ENCODE measurements around the gene SLF2.
A peak's percentile ranks its signal among the peaks of the same experiment; 100 is the strongest.

GRCh38 chr10:100879741-100880360, 32.9 kb upstream of the SLF2 start:
- TF ChIP-seq TAF1 (IDR thresholded peaks at IDR 0.05; ENCODE audit: low read depth) (no peak), CEBPB (IDR thresholded peaks at IDR 0.05) (no peak), ZBTB7A (IDR thresholded peaks at IDR 0.05; ENCODE audit: low read depth) (no peak), EGR1 (IDR thresholded peaks at IDR 0.05) (no peak), EP300 (IDR thresholded peaks at IDR 0.05; ENCODE audit: borderline replicate concordance) (no peak), CREB1 (IDR thresholded peaks at IDR 0.05; ENCODE audit: low read depth) (no peak), NFIC (IDR thresholded peaks at IDR 0.05) (no peak), YY1 (IDR thresholded peaks at IDR 0.05; ENCODE audit: low read depth) (no peak), RAD21 (IDR thresholded peaks at IDR 0.05; ENCODE audit: low read depth) (peak; percentile 36; the same call in 1 of the 2 replicates)
